ENCODE results near the gene DNAI4.
"Not testable (repeated sequence)": the region's sequence is repeated elsewhere in the genome, so short reads cannot be mapped to it uniquely, and the experiment has no call there.

Gene DNAI4

DNA sequence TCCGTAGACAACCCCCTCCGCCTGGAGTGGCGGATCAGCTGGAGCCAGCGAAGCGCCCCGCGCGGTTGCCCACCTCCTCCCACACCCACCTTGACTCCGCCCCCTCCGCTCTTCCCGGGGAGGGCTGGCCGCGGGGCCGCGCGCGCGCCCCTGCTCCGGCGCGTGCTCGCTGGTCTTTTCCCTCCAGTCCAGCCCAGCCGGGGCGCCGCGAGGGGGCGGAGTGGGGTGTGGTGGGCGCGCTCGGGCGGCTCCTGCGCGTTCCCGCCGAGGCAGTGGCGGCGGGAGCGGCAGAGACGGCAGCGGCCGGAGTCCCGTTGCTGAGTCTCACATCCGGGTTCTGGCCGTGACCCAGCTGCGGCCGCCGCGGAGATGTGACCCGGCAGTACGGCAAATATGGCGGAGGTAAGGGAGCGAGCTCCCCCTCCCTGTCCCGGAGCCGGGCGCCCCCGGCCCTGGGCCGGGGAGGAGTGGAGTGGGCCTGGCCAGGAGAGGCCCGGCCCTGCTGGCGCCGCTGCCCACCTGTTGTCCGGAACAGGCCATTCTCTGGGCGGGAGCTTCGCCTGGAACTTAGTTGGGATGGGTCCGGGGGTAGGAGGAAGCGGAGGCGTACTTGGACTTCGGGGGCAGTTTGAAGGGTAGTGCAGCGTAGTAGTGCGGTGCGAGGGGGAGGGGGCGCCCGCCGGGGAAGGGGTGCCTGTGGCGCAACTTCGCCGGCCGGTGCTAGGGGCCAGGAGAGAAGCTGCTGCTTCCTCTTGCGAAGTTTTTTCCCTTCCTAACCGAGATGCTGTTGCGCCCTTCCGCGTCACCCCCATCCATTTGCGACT, 5.6 kb upstream of the DNAI4 start:
- peak; percentile 91 for DNase-seq (ENCODE audit: low spot score)

GRCh38 chr1:66929691-66929998, 5.0 kb upstream of the DNAI4 start:
- no peak for DNase-seq (ENCODE audit: low spot score)

DNA sequence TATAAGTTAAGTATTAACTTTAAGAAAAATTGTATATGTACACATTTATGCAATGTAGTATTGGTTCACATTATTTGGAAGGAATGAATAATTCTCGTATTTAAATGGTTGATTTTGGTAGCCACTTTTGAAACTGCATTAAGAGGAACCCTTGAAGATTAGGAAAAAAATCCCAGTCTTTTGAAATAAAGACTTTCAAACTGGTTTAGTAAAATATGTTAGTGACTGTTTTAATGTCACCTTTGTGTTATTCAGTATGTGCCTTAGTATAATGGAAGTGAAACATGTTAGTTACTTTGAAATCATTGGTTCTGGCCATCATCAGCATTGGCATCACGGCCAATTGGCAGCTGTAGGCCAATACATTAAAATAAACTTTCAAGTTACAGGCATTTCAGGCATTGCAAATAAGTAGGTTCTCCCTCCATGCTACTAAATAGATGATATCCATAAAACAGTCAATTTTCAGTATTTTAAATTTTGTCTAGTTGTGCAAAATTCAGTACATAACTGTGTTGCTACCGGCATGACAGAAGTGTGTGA, 4.6 kb upstream of the DNAI4 start:
- peak; percentile 1 for DNase-seq (ENCODE audit: low spot score)

DNA sequence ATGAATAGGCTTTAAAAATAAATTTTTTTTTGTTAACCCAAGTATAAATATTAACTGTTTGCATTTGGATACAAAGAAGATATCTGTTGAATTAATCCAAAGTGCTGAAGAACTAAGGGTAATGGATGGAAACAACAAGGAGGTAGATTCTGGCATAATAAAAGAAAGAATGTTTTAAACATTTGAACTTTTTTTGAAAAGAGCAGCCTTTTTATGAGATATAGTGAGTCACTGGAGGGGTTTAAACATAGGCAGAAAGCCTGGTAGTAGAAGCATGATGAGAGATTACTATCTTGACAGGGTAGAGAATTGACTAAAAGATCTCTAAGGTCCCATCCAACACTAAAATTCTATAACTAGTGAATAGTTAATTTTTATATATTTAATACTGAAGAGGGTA, 2.9 kb upstream of the DNAI4 start:
- no peak for DNase-seq (ENCODE audit: low spot score)

DNA sequence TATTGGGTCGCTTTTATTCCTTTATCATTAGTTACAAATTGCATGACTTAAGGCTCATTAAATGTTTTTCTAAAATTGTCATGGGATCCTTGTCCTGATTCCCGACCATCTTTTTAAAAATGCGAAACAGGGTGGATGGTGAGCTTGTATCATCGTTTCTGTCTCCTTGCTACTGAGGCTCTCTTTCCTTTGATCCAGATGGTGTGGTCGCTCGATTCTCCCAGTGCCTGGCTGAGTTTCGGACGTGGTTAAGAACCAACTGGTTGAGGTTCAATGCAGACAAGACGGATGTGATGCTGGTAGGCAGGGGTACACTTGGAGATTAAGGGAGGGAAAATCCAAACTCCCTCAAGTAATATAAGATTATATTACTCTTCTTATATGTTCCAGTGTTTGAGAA, 1.3 kb upstream of the DNAI4 start:
- peak; percentile 56 for DNase-seq (ENCODE audit: low spot score)

- DNase-seq (ENCODE audit: low spot score): no peak
Observed at GRCh38 chr1:66925558-66925910, 878 bp upstream of the DNAI4 start.

DNA sequence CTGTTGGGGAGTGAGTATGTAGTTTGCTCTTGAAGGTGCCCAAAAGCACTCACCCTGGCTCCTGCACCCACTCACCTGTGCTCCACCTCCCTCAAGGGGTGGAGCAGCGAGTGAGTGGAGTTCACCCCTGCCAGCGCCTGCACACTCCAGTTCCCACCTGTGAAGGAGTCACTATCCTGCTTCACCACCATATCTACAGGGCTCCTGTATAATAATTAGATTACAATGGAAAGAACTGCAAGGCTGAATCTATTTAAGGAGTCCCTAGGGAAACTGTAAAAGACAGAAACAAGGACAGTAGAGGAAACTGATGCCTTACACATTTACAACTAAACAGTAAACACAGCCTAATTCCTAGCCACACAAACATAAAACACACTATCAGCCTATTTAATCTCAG, 4.1 kb downstream of the DNAI4 start:
- peak; percentile 63 for DNase-seq (ENCODE audit: low spot score)

GRCh38 chr1:66919828-66920227, 4.8 kb downstream of the DNAI4 start:
- DNase-seq (ENCODE audit: low spot score): no peak

GRCh38 chr1:66919063-66919462, 5.6 kb downstream of the DNAI4 start:
- DNase-seq (ENCODE audit: low spot score): no peak

DNA sequence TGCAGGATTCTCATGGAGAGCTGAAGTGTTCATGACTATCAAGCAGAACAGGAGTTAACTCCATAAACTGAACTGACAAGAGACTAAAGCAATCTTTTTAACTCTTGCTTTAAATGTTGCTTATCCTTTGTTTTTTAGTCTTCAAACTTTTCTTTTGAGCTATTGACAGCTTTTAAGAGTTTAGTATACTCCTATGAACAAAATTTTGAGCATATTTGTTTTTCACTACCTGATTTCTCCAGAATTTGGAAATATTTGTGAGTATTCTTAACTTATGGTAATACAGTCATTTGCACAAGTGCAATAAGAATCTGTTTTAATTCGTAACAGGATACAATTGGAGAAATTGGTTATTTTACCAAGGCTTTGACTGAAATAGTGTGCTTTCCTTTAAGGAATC, 7.2 kb downstream of the DNAI4 start:
- DNase-seq (ENCODE audit: low spot score): no peak

GRCh38 chr1:66916320-66916719, 8.3 kb downstream of the DNAI4 start:
- peak; percentile 96 for DNase-seq (ENCODE audit: low spot score)

DNA sequence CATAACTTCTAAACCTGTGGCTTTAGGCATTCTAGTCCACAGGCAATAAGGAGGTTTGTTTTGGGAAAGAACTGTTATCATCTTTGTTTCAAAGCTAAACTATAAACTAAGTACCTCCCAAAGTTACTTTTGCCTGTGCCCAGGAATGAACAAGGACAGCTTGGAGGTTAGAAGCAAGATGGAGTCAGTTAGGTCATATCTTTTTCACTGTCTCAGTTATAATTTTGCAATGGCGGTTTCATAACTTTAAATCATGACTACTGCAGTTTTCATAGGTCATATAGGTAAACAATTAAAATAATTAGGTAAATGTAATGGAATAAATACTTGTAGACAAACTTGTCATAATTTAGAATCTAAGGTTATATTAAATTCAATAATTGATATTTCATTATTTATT, 9.5 kb downstream of the DNAI4 start:
- not testable (repeated sequence) for DNase-seq (ENCODE audit: low spot score)

- no peak for DNase-seq (ENCODE audit: low spot score)
Observed at GRCh38 chr1:66893712-66894111, 30.9 kb downstream of the DNAI4 start.

GRCh38 chr1:66890621-66891020, 34.0 kb downstream of the DNAI4 start:
- no peak for DNase-seq (ENCODE audit: low spot score)

DNA sequence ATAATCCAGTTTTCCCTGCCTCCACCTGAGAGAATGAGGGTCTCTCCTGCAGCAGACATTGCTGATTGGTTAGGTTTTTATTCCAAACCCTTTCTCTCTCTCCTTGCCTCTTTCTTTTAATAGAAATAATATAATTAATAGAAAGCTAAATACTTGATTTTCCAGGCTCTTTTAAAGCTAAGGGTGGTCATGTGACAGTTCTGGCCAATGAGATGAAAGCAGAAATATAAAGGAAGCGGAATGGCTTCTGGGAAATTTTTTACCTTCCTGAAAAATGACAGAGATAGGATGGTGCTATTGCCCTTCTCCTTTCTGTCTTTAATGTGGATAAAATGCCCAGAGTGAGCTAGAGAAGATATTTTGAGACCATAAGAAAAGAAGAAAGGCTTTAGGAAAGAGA, 35.6 kb downstream of the DNAI4 start:
- DNase-seq (ENCODE audit: low spot score): no peak

- no peak for DNase-seq (ENCODE audit: low spot score)
Observed at GRCh38 chr1:66876664-66877063, 48.0 kb downstream of the DNAI4 start.

DNA sequence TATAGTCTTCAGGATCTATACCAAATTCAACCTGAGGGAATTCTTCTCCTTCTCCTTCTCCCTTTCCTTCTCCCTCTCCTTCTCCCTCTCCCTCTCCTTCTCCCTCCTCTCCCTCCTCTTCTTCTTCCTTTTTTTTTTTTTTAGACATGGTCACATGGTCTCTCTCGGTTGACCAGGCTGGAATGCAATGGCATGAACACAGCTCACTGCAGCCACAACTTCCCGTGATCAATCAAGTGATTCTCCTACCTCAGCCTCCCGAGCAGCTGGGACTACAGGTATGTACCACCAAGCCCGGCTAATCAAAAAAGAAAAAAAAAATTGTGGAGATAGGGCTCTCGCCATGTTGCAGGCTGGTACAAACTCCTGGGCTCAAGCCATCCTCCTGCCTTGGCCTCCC, 51.5 kb downstream of the DNAI4 start:
- no peak for DNase-seq (ENCODE audit: low spot score)

- not testable (repeated sequence) for DNase-seq (ENCODE audit: low spot score)
Observed at GRCh38 chr1:66872024-66872423, 52.6 kb downstream of the DNAI4 start.

GRCh38 chr1:66867501-66867900, 57.2 kb downstream of the DNAI4 start:
- DNase-seq (ENCODE audit: low spot score): no peak

- no peak for DNase-seq (ENCODE audit: low spot score)
Observed at GRCh38 chr1:66860529-66860928, 64.1 kb downstream of the DNAI4 start.

GRCh38 chr1:66853379-66853778, 71.3 kb downstream of the DNAI4 start:
- no peak for DNase-seq (ENCODE audit: low spot score)

DNA sequence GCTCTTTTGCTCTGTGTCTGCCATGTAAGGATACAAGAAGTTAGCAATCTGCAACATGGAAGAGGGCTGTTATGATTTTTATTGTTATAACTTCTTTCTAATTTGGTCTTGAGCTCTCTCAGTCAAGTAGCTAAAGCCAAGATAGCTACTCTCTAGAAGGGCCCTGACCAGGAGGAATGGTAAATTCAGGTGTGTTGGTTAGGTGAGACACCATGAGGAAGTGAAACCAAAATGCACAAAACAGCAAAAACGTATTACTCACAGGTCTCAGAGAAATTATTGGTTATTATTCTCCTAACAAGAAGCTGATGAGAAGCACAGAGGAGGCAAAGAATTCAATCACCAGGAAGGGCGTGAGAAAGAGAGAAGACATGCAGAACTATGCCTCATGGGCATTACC, 71.8 kb downstream of the DNAI4 start:
- no peak for DNase-seq (ENCODE audit: low spot score)

GRCh38 chr1:66850989-66851388, 73.7 kb downstream of the DNAI4 start:
- DNase-seq (ENCODE audit: low spot score): no peak

DNA sequence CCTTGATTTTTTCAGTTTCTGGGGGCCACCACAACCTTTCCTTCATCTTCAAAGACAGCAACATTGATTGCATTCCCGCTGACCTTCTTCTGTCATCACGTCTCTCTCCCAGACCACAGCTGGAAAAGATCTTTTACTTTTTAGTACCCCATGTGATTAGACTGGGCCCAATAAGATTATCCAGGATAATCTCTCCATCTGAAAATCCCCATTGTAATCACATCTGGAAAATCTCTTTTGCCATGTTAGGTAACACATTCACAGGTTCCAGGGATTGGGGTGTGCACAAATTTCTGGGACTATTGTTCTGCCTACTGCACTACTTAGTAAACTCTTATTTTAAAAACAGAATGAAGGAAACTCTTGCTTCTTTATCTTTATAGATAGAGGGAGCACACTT, 76.5 kb downstream of the DNAI4 start:
- peak; percentile 57 for DNase-seq (ENCODE audit: low spot score)
